ENCODE data around the gene ARL14EPL.
"Not testable (repeated sequence)": the region's sequence is repeated elsewhere in the genome, so short reads cannot be mapped to it uniquely, and the experiment has no call there.

Gene ARL14EPL

GRCh38 chr5:116058346-116058936 lies 26.2 kb downstream of the ARL14EPL start:
- no peak for DNase-seq

- DNase-seq = no peak
Observed at GRCh38 chr5:116062352-116062751, 30.1 kb downstream of the ARL14EPL start.

GRCh38 chr5:116063950-116064349 lies 31.7 kb downstream of the ARL14EPL start:
- DNase-seq = no peak

GRCh38 chr5:116068028-116068632 lies 35.9 kb downstream of the ARL14EPL start:
- DNase-seq = no peak

GRCh38 chr5:116071211-116071610 lies 38.9 kb downstream of the ARL14EPL start:
- DNase-seq = no peak

- DNase-seq = peak; percentile 12
Observed at GRCh38 chr5:116075191-116075831, 43.0 kb downstream of the ARL14EPL start.

GRCh38 chr5:116076496-116076895 lies 44.2 kb downstream of the ARL14EPL start:
- DNase-seq = peak; percentile 9

GRCh38 chr5:116078199-116078598 lies 45.9 kb downstream of the ARL14EPL start:
- no peak for DNase-seq

- DNase-seq = peak; percentile 35
Observed at GRCh38 chr5:116084287-116084691, 52.0 kb downstream of the ARL14EPL start.

GRCh38 chr5:116084871-116085715 lies 52.8 kb downstream of the ARL14EPL start, which contains the start of gene COMMD10:
COMMD10 (plus strand) TSS chr5:116085025.
- peak; percentile 76 for DNase-seq

GRCh38 chr5:116086309-116086708 lies 54.0 kb downstream of the ARL14EPL start:
- not testable (repeated sequence) for DNase-seq

GRCh38 chr5:116088062-116088461 lies 55.8 kb downstream of the ARL14EPL start:
- DNase-seq = no peak

- no peak for DNase-seq
Observed at GRCh38 chr5:116090302-116090701, 58.0 kb downstream of the ARL14EPL start.

GRCh38 chr5:116091416-116091815 lies 59.1 kb downstream of the ARL14EPL start:
- DNase-seq = no peak

- DNase-seq = no peak
Observed at GRCh38 chr5:116097301-116097700, 65.0 kb downstream of the ARL14EPL start.

- DNase-seq = no peak
Observed at GRCh38 chr5:116098998-116099397, 66.7 kb downstream of the ARL14EPL start.

GRCh38 chr5:116104941-116105340 lies 72.7 kb downstream of the ARL14EPL start:
- not testable (repeated sequence) for DNase-seq
